Liver (tissue), 9 donors: Measurements from ENCODE around the gene SYNM. TPM values are rescaled to one million over a fixed set of nuclear protein-coding genes. Genes with fewer than 3 reads are reported as not detected.

Experiments used
- DNase-seq: peaks from one replicate; pipeline ENCODE4 v3.0.0-alpha.2; 2017; ENCODE audit warnings: low spot score
- H3K27ac ChIP-seq, 2 donors: one replicate each; pipeline ENCODE4 v1.7.0; 2013; ENCODE audit warnings: inconsistent platforms in 2 of 2, low read length in 2 of 2, control low read depth in 1 of 2, low read depth in 1 of 2, mild to moderate bottlenecking in 1 of 2
- H3K27me3 ChIP-seq, 4 donors: one replicate each; pipeline versions ENCODE4 v1.6.1 to v1.7.0; 2013; ENCODE audit warnings: low read length in 3 of 4, inconsistent platforms in 1 of 4, mild to moderate bottlenecking in 1 of 4, moderate library complexity in 1 of 4; ENCODE audit not compliant: control insufficient read depth in 4 of 4, insufficient read depth in 4 of 4
- H3K36me3 ChIP-seq, 4 donors: one replicate each; pipeline versions ENCODE4 v1.6.1 to v1.7.0; 2013; ENCODE audit warnings: low read length in 3 of 4, mild to moderate bottlenecking in 3 of 4, low read depth in 1 of 4, moderate library complexity in 1 of 4; ENCODE audit not compliant: control insufficient read depth in 4 of 4, insufficient read depth in 3 of 4
- H3K4me1 ChIP-seq, 4 donors: one replicate each; pipeline versions ENCODE4 v1.6.1 to v1.7.0; 2013; ENCODE audit warnings: low read length in 3 of 4, mild to moderate bottlenecking in 3 of 4, moderate library complexity in 1 of 4; ENCODE audit not compliant: control insufficient read depth in 4 of 4, insufficient read depth in 4 of 4
- H3K4me3 ChIP-seq, 3 donors: one replicate each; pipeline versions ENCODE4 v1.6.1 to v1.7.0; 2013; ENCODE audit warnings: low read length in 3 of 3, control low read depth in 1 of 3, low read depth in 1 of 3, mild to moderate bottlenecking in 1 of 3
- H3K9ac ChIP-seq, 2 donors: one replicate each; pipeline ENCODE4 v1.7.0; 2013; ENCODE audit warnings: low read length in 2 of 2, mild to moderate bottlenecking in 2 of 2, moderate library complexity in 2 of 2, control low read depth in 1 of 2, low read depth in 1 of 2
- H3K9me3 ChIP-seq, 4 donors: one replicate each; pipeline versions ENCODE4 v1.6.1 to v1.7.0; 2013; ENCODE audit warnings: low read length in 3 of 4; ENCODE audit not compliant: control insufficient read depth in 4 of 4
- CTCF ChIP-seq: fragments of 150-350 bp; IDR thresholded peaks from 2 replicates; pipeline ENCODE4 v1.5.1; 2017; ENCODE audit warnings: improper control_type of control experiment, low read depth, low read length; ENCODE audit not compliant: missing input control
- EGR1 ChIP-seq, 2 donors: IDR thresholded peaks; 2 replicates each; pipeline ENCODE4 v1.6.1; 2016 to 2018; ENCODE audit warnings: antibody characterized with exemption in 2 of 2, low read depth in 2 of 2
- FOXA1 ChIP-seq: IDR thresholded peaks from 2 replicates; pipeline ENCODE4 v1.6.1; 2016; ENCODE audit warnings: antibody characterized with exemption
- FOXA2 ChIP-seq: IDR thresholded peaks from 2 replicates; pipeline ENCODE4 v1.6.1; 2016; ENCODE audit warnings: antibody characterized with exemption
- GABPA ChIP-seq, 2 donors: IDR thresholded peaks in 1 of 2; conservative IDR thresholded peaks in 1 of 2; 2 replicates each; pipeline ENCODE4 v1.6.1; 2016; ENCODE audit warnings: antibody characterized with exemption in 2 of 2, mild to moderate bottlenecking in 1 of 2, moderate library complexity in 1 of 2
- HNF4A ChIP-seq, 2 donors: conservative IDR thresholded peaks; 2 replicates each; pipeline ENCODE4 v1.6.1; 2016; ENCODE audit warnings: antibody characterized with exemption in 2 of 2, mild to moderate bottlenecking in 2 of 2
- JUND ChIP-seq, 2 donors: IDR thresholded peaks; 2 replicates each; pipeline ENCODE4 v1.6.1; 2016; ENCODE audit warnings: antibody characterized with exemption in 2 of 2
- MAX ChIP-seq: IDR thresholded peaks from 2 replicates; pipeline ENCODE4 v1.6.1; 2016; ENCODE audit warnings: antibody characterized with exemption
- NR2F2 ChIP-seq: IDR thresholded peaks from 2 replicates; pipeline ENCODE4 v1.6.1; 2016; ENCODE audit warnings: antibody characterized with exemption
- RAD21 ChIP-seq, 2 donors: IDR thresholded peaks; 2 replicates each; pipeline ENCODE4 v1.6.1; 2016; ENCODE audit warnings: antibody characterized with exemption in 2 of 2, mild to moderate bottlenecking in 2 of 2
- REST ChIP-seq: IDR thresholded peaks from 2 replicates; pipeline ENCODE4 v1.6.1; 2016; ENCODE audit warnings: antibody characterized with exemption, mild to moderate bottlenecking
- RXRA ChIP-seq, 2 donors: IDR thresholded peaks; 2 replicates each; pipeline ENCODE4 v1.6.1; 2017 to 2018; ENCODE audit warnings: antibody characterized with exemption in 2 of 2, mild to moderate bottlenecking in 1 of 2
- SP1 ChIP-seq: IDR thresholded peaks from 2 replicates; pipeline ENCODE4 v1.6.1; 2018; ENCODE audit warnings: antibody characterized with exemption, mild to moderate bottlenecking
- TAF1 ChIP-seq: conservative IDR thresholded peaks from 2 replicates; pipeline ENCODE4 v1.6.1; 2016; ENCODE audit warnings: antibody characterized with exemption, mild to moderate bottlenecking
- YY1 ChIP-seq: IDR thresholded peaks from 2 replicates; pipeline ENCODE4 v1.6.1; 2016; ENCODE audit warnings: antibody characterized with exemption, mild to moderate bottlenecking
- ZBTB33 ChIP-seq: IDR thresholded peaks from 2 replicates; pipeline ENCODE4 v1.6.1; 2016; ENCODE audit warnings: antibody characterized with exemption
- WGBS: extraction: QIAGEN DNeasy Blood & Tissue Kit; methylation state at CpG from one replicate; pipeline ENCODE4 v1.1.7; 2013; 5-methylcytosine and 5-hydroxymethylcytosine counted together
- polyA plus RNA-seq, 2 donors: library from polyadenylated mRNA; stranded (reverse) in 1 of 2; unstranded in 1 of 2; fragments of 200-250 nt in 1 of 2; fragments of >200 nt in 1 of 2; fragmentation: Nextera tagmentation in 1 of 2; extraction: Ambion mirVana in 1 of 2; gene quantifications; one replicate each; pipeline versions ENCODE4 v1.2.1 to v1.2.3, GENCODE V29; 2013 to 2015
- total RNA-seq, 2 donors: library from RNA; depleted of rRNA; stranded (reverse); fragments of >200 nt; gene quantifications; one replicate each; pipeline ENCODE4 v1.2.3, GENCODE V29; 2014
- TF ChIP-seq, protein P1 (sequence below): IDR thresholded peaks from 2 replicates; pipeline ENCODE4 v1.6.1; 2016; ENCODE audit warnings: antibody characterized with exemption
- donor health status: healthy.
- donor health status: healthy.
- donor health status: healthy.
- donor health status: healthy.
- donor health status: healthy.

SYNM gene
- total and polyA plus RNA-seq, 4 donors = 0.39 to 6.4 (median 1.2) TPM

DNA sequence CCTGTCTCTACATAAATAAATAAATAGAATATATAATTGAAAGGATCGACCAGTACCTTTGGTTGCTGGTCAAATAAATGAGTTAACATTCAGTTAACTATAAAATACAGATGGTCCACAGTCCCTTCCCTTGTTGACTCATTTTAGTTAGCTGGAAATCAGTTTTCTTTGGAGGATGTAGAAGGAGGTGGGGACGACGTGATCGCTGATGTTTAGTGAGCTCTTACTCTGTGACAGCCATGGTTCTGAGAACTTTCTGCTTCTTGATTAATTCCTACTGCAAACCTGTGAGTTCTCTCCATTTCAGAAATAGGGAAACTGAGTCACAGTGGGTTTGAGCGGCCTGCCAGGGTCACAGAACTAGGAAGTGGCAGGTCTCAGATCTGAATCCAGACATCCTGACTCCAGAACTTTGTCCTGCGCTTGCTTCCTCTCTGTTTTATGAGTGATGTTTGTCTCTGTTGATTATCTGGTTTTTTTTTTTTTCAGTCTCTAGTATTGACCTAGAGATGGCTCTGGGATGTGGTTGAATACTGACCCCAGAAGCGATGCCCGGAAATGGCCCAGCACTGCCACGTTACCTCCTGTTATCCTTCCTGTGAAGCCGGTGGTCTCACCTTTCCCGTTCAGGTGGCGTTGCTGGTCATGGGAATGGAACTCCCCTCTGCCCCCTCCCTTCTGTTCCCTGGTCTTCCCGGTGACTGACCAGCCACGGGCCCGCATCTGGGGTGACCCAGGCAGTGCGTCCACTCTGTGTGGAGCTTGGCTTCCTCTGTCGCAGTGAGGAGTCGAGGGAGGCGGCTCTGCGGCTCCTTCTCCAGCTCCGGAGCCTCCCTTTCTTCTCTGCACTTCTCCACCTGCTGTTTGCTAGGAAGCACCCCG, 18.2 kb downstream of the SYNM start:
- H3K4me1 ChIP-seq = no peaks in the 10 kb centered on the region
- H3K36me3 ChIP-seq = no peaks in the 10 kb centered on the region
- TF ChIP-seq YY1 (no peak), MAX (no peak), EGR1 (IDR thresholded peaks at IDR 0.05; ENCODE audit: low read depth in 2 of 2) (no peak), GABPA (IDR thresholded peaks at IDR 0.05 in 1 of 2, conservative IDR thresholded peaks at IDR 0.05 in 1 of 2) (no peak), FOXA2 (no peak), TAF1 (no peak), NR2F2 (no peak), RXRA (IDR thresholded peaks at IDR 0.05) (no peak), FOXA1 (no peak), JUND (IDR thresholded peaks at IDR 0.05) (no peak), RAD21 (IDR thresholded peaks at IDR 0.05) (no peak), REST (no peak), SP1 (no peak), HNF4A (conservative IDR thresholded peaks at IDR 0.05) (no peak), ZBTB33 (no peak), CTCF (no peak)
- TF ChIP-seq, protein P1, sequence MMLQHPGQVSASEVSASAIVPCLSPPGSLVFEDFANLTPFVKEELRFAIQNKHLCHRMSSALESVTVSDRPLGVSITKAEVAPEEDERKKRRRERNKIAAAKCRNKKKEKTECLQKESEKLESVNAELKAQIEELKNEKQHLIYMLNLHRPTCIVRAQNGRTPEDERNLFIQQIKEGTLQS = no peak
- H3K9me3 ChIP-seq = no peaks in the 10 kb centered on the region
- no peak for DNase-seq
- WGBS = 76% methylated on average over 22 of the region's 22 CpGs
- peak overlapping the region; percentile 19 to 54 for H3K27ac ChIP-seq
- no peak overlapping the region for H3K4me3 ChIP-seq
- H3K9ac ChIP-seq = no peak overlapping the region
- H3K27me3 ChIP-seq = no peaks in the 10 kb centered on the region
